Transverse colon (tissue), 4 donors: ENCODE measurements around the gene SMARCA2.

ENCODE experiments used
- CTCF ChIP-seq, 5 experiments: fragments of 200-600 bp in 3 of 5; fragments of 450-650 bp in 2 of 5; sonication (generic) in 3 of 5; IDR thresholded peaks; 1 replicate in 2 of 5; 2 replicates in 3 of 5; pipeline ENCODE4 v1.5.1; 2016 to 2017; ENCODE audit warnings: antibody characterized with exemption in 5 of 5, inconsistent platforms in 3 of 5, mild to moderate bottlenecking in 2 of 5, moderate library complexity in 1 of 5
- POLR2A ChIP-seq: fragments of 450-650 bp; IDR thresholded peaks from one replicate; pipeline ENCODE4 v1.6.1; 2016; ENCODE audit warnings: antibody characterized with exemption, mild to moderate bottlenecking, moderate library complexity
- POLR2AphosphoS5 ChIP-seq, 3 donors: sonication (generic); formaldehyde crosslinking; IDR thresholded peaks; one replicate each; pipeline ENCODE4 v1.6.1; 2016; ENCODE audit warnings: antibody characterized with exemption in 3 of 3

- TF ChIP-seq CTCF (IDR thresholded peaks at IDR 0.05) (no peak), POLR2A (no peak), POLR2AphosphoS5 (IDR thresholded peaks at IDR 0.05) (no peak)
Measured at GRCh38 chr9:2109069-2109650, 94.0 kb downstream of the SMARCA2 start.
